Adrenal gland (tissue), 12 donors: ENCODE data around the gene CBL. TPM values are rescaled to one million over a fixed set of nuclear protein-coding genes. Genes with fewer than 3 reads are reported as not detected.

ENCODE experiments used
- DNase-seq, 7 donors: peaks; one replicate each; pipeline ENCODE4 v3.0.0-alpha.2; 2019 to 2020
- H3K27ac ChIP-seq, 5 donors: fragments of 200-600 bp; sonication (generic) in 4 of 5; 1 replicate in 3 of 5; 2 replicates in 2 of 5; pipeline versions ENCODE4 v1.5.1 to v1.8.0; 2016 to 2020; ENCODE audit warnings: mild to moderate bottlenecking in 1 of 5
- H3K27me3 ChIP-seq: fragments of 200-600 bp; 2 replicates; pipeline ENCODE4 v1.8.0; 2021
- H3K36me3 ChIP-seq, 2 donors: fragments of 200-600 bp; replicated peaks in 1 of 2; 1 replicate in 1 of 2; 2 replicates in 1 of 2; pipeline versions ENCODE4 v1.5.1 to v1.8.0; 2018 to 2022
- H3K4me1 ChIP-seq, 2 donors: fragments of 200-600 bp; replicated peaks in 1 of 2; 1 replicate in 1 of 2; 2 replicates in 1 of 2; pipeline versions ENCODE4 v1.5.1 to v1.8.0; 2018 to 2021
- H3K4me3 ChIP-seq, 4 donors: fragments of 200-600 bp; sonication (generic) in 3 of 4; one replicate each; pipeline ENCODE4 v1.5.1; 2016 to 2018
- H3K9me3 ChIP-seq, 3 donors: fragments of 200-600 bp; sonication (generic) in 1 of 3; replicated peaks in 1 of 3; 1 replicate in 2 of 3; 2 replicates in 1 of 3; pipeline versions ENCODE4 v1.5.1 to v1.8.0; 2016 to 2021
- CTCF ChIP-seq, 6 experiments: fragments of 450-650 bp in 4 of 6; fragments of 200-600 bp in 2 of 6; sonication (generic) in 1 of 6; IDR thresholded peaks; 1 replicate in 5 of 6; 2 replicates in 1 of 6; pipeline versions ENCODE4 v1.5.1 to v1.8.0; 2016 to 2021; ENCODE audit warnings: antibody characterized with exemption in 6 of 6, mild to moderate bottlenecking in 2 of 6, moderate library complexity in 1 of 6
- POLR2A ChIP-seq, 2 donors: fragments of 450-650 bp; IDR thresholded peaks; one replicate each; pipeline ENCODE4 v1.6.1; 2017; ENCODE audit warnings: antibody characterized with exemption in 2 of 2, mild to moderate bottlenecking in 2 of 2, moderate library complexity in 1 of 2
- WGBS, 4 donors: extraction: QIAGEN DNeasy Blood & Tissue Kit in 2 of 4; methylation state at CpG; one replicate each; pipeline versions ENCODE4 v1.1.5 to v1.1.7; 2013 to 2017; 5-methylcytosine and 5-hydroxymethylcytosine counted together
- intact Hi-C, 2 donors: fragments of 100-400 bp; cut with DNase I; formaldehyde crosslinking; loops; one replicate each; pipeline versions ENCODE4 v1.14.1 to v1.15.0; 2022 to 2023
- polyA plus RNA-seq, 3 donors: library from polyadenylated mRNA; stranded (reverse); fragments of 200-250 nt in 2 of 3; fragments of 350-450 nt in 1 of 3; fragmentation: Illumina TruSeq in 1 of 3; extraction: RNeasy Lipid Tissue Mini Kit (QIAGEN cat#74804) in 1 of 3; gene quantifications; one replicate each; pipeline ENCODE4 v1.2.3, GENCODE V29; 2013 to 2014
- total RNA-seq, 9 donors: library from RNA; depleted of rRNA in 4 of 9; stranded (reverse); fragments of >200 nt in 4 of 9; fragments of 120-200 nt in 1 of 9; fragmentation: NEBNext Ultra II Directional in 1 of 9; extraction: Animal tissue kit (Norgen Biotek cat#: 25700) in 1 of 9; gene quantifications; one replicate each; pipeline versions ENCODE4 v1.1.0 to v1.2.4, GENCODE V29; 2013 to 2023
- donor health status: healthy with polysubstance abuse.
- donor health status: Bipolar disorder and iron deficiency.
- donor health status: DM: yes; HTN: yes; CAD: no.
- donor health status: DM: no; HTN: no; CAD: no.
- donor health status: DM: no; HTN: no; CAD: no.
- donor health status: DM: yes; HTN: yes; CAD: no.

Gene CBL
- total and polyA plus RNA-seq, 12 donors, result 4.9 to 21.9 (median 13.5) TPM

GRCh38 chr11:119185981-119186634 is 20.0 kb upstream of the CBL start:
- Histone ChIP-seq H3K27me3 (no peaks in the 10 kb centered on the region), H3K4me3 (no peak overlapping the region), H3K4me1 (no peaks in the 10 kb centered on the region), H3K36me3 (no peaks in the 10 kb centered on the region), H3K27ac (no peak overlapping the region), H3K9me3 (no peaks in the 10 kb centered on the region)
- DNase-seq, result no peak
- TF ChIP-seq POLR2A (IDR thresholded peaks at IDR 0.05), result no peak
- no peak for TF ChIP-seq CTCF (IDR thresholded peaks at IDR 0.05)
- intact Hi-C loops, result no loop called here
- 38 to 54% (median 50%) methylated on average over 11 to 15 of the region's 15 CpGs for WGBS, 4 donors

GRCh38 chr11:119187123-119187892 is 18.8 kb upstream of the CBL start:
- DNase-seq, result no peak
- 76 to 86% (median 78%) methylated on average over 18 to 21 of the region's 21 CpGs for WGBS, 4 donors
- H3K4me3 ChIP-seq, result no peak overlapping the region
- H3K27me3 ChIP-seq, result no peaks in the 10 kb centered on the region
- intact Hi-C loops, result no loop called here
- no peaks in the 10 kb centered on the region for H3K36me3 ChIP-seq
- H3K9me3 ChIP-seq, result no peaks in the 10 kb centered on the region
- H3K4me1 ChIP-seq, result no peaks in the 10 kb centered on the region
- TF ChIP-seq POLR2A (IDR thresholded peaks at IDR 0.05) (no peak), CTCF (IDR thresholded peaks at IDR 0.05) (no peak)
- H3K27ac ChIP-seq, result no peak overlapping the region

GRCh38 chr11:119188067-119188466 is 18.1 kb upstream of the CBL start:
- Histone ChIP-seq H3K27me3 (no peaks in the 10 kb centered on the region), H3K27ac (no peak overlapping the region), H3K4me1 (no peaks in the 10 kb centered on the region), H3K4me3 (no peak overlapping the region), H3K9me3 (no peaks in the 10 kb centered on the region), H3K36me3 (no peaks in the 10 kb centered on the region)
- no peak for TF ChIP-seq POLR2A (IDR thresholded peaks at IDR 0.05)
- TF ChIP-seq CTCF (IDR thresholded peaks at IDR 0.05), result no peak
- intact Hi-C loops, result no loop called here
- no peak for DNase-seq
- 69 to 85% (median 84%) methylated on average over 4 to 11 of the region's 11 CpGs for WGBS, 4 donors

- intact Hi-C loops, result no loop called here
- 81 to 89% (median 86%) methylated on average over 7 to 8 of the region's 8 CpGs for WGBS, 4 donors
- TF ChIP-seq CTCF (IDR thresholded peaks at IDR 0.05) (no peak), POLR2A (IDR thresholded peaks at IDR 0.05) (no peak)
- Histone ChIP-seq H3K4me1 (no peaks in the 10 kb centered on the region), H3K36me3 (no peaks in the 10 kb centered on the region), H3K4me3 (no peak overlapping the region), H3K27me3 (no peaks in the 10 kb centered on the region), H3K9me3 (no peaks in the 10 kb centered on the region), H3K27ac (no peak overlapping the region)
- DNase-seq, result no peak
These were observed 17.3 kb upstream of the CBL start for GRCh38 chr11:119188887-119189286.
